B cell (primary cell): ENCODE results near the gene TBC1D10A. TPM values are rescaled to one million over a fixed set of nuclear protein-coding genes. Genes with fewer than 3 reads are reported as not detected.

Source experiments
- ATAC-seq: fragments of 200-7000 bp; cut with Tn5 transposase; one replicate; pipeline ENCODE4 v1.10.0; 2021; ENCODE audit warnings: low read depth, mild to moderate bottlenecking, moderate number of reproducible peaks, moderate library complexity
- CTCF ChIA-PET: fragments of 350-600 bp; sonication (Branson Sonifier 250); formaldehyde crosslinking; loops from one replicate; lab custom pipeline; 2021; ENCODE audit warnings: antibody characterized with exemption, inconsistent platforms; lab: Charles Lee
- POLR2A ChIA-PET: fragments of 350-600 bp; sonication (Branson Sonifier 250); formaldehyde crosslinking; loops from one replicate; lab custom pipeline; 2021; ENCODE audit warnings: antibody characterized with exemption; lab: Charles Lee
- DNase-seq: peaks from one replicate; pipeline ENCODE4 v3.0.0; 2013
- H2AFZ ChIP-seq: 2 replicates; pipeline ENCODE4 v1.6.1; 2012; ENCODE audit warnings: mild to moderate bottlenecking, low read depth, low read length; ENCODE audit not compliant: insufficient read depth, poor library complexity, severe bottlenecking
- H3K27ac ChIP-seq, 2 donors: 1 replicate in 1 of 2; 2 replicates in 1 of 2; pipeline ENCODE4 v1.5.1; 2012 to 2013; ENCODE audit warnings: low read length in 2 of 2, mild to moderate bottlenecking in 2 of 2, moderate library complexity in 1 of 2
- H3K27me3 ChIP-seq, 4 experiments: fragments of 200-600 bp in 1 of 4; sonication (generic) in 1 of 4; replicated peaks in 1 of 4; 1 replicate in 2 of 4; 2 replicates in 2 of 4; pipeline versions ENCODE4 v1.6.1 to v1.7.0; 2013 to 2016; ENCODE audit warnings: low read length in 3 of 4, mild to moderate bottlenecking in 2 of 4, mixed read lengths in 1 of 4, moderate library complexity in 1 of 4; ENCODE audit not compliant: insufficient read depth in 4 of 4, control insufficient read depth in 3 of 4; ENCODE audit errors: control extremely low read depth in 1 of 4
- H3K36me3 ChIP-seq, 2 experiments: replicated peaks in 1 of 2; 1 replicate in 1 of 2; 2 replicates in 1 of 2; pipeline versions ENCODE4 v1.6.1 to v1.7.1; 2013; ENCODE audit warnings: low read length in 1 of 2; ENCODE audit not compliant: insufficient read depth in 2 of 2, control insufficient read depth in 1 of 2; ENCODE audit errors: control extremely low read depth in 1 of 2, extremely low read depth in 1 of 2
- H3K4me1 ChIP-seq, 2 donors: fragments of 200-600 bp in 1 of 2; sonication (generic) in 1 of 2; 1 replicate in 1 of 2; 2 replicates in 1 of 2; pipeline versions ENCODE4 v1.5.1 to v1.6.1; 2013 to 2017; ENCODE audit warnings: low read length in 2 of 2; ENCODE audit not compliant: control insufficient read depth in 2 of 2, insufficient read depth in 2 of 2
- H3K4me2 ChIP-seq: replicated peaks from 2 replicates; pipeline ENCODE3; 2012; ENCODE audit warnings: mild to moderate bottlenecking, low read depth, low read length; ENCODE audit not compliant: poor library complexity, severe bottlenecking
- H3K4me3 ChIP-seq, 5 experiments: fragments of 200-600 bp in 1 of 5; sonication (generic) in 1 of 5; 1 replicate in 3 of 5; 2 replicates in 2 of 5; pipeline versions ENCODE4 v1.5.1 to v1.7.0; 2011 to 2016; ENCODE audit warnings: low read length in 4 of 5, mild to moderate bottlenecking in 4 of 5, low read depth in 2 of 5, control low read depth in 1 of 5, moderate library complexity in 1 of 5; ENCODE audit not compliant: insufficient read depth in 1 of 5; ENCODE audit errors: control extremely low read depth in 1 of 5, extremely low read depth in 1 of 5
- H3K79me2 ChIP-seq: fragments of 200-600 bp; sonication (generic); one replicate; pipeline ENCODE4 v1.6.0; 2016; ENCODE audit warnings: low read length; ENCODE audit not compliant: control insufficient read depth, insufficient read depth
- H3K9ac ChIP-seq: fragments of 200-600 bp; sonication (generic); 2 replicates; pipeline ENCODE4 v1.6.1; 2017; ENCODE audit warnings: mild to moderate bottlenecking, low read length, moderate library complexity
- H3K9me3 ChIP-seq, 3 donors: one replicate each; pipeline versions ENCODE4 v1.6.1 to v1.7.1; 2013; ENCODE audit warnings: low read length in 2 of 3; ENCODE audit not compliant: control insufficient read depth in 2 of 3, insufficient read depth in 1 of 3; ENCODE audit errors: control extremely low read depth in 1 of 3
- H4K20me1 ChIP-seq: 2 replicates; pipeline ENCODE4 v1.6.0; 2012; ENCODE audit warnings: mild to moderate bottlenecking, low read length; ENCODE audit not compliant: insufficient read depth, control insufficient read depth, poor library complexity, severe bottlenecking
- H3K27ac Mint-ChIP-seq: one replicate; pipeline ENCODE4 v1.8.0; 2021; ENCODE audit warnings: mixed read lengths
- H3K27me3 Mint-ChIP-seq: one replicate; pipeline ENCODE4 v1.8.0; 2021; ENCODE audit warnings: mixed read lengths
- H3K4me1 Mint-ChIP-seq: one replicate; pipeline ENCODE4 v1.8.0; 2021; ENCODE audit warnings: mixed read lengths
- H3K4me3 Mint-ChIP-seq: one replicate; pipeline ENCODE4 v1.8.0; 2021; ENCODE audit warnings: mixed read lengths
- H3K9me3 Mint-ChIP-seq: one replicate; pipeline ENCODE4 v1.8.0; 2022; ENCODE audit warnings: mixed read lengths; ENCODE audit not compliant: insufficient read depth
- EZH2 ChIP-seq: IDR thresholded peaks from 2 replicates; pipeline ENCODE4 v1.6.1; 2012; ENCODE audit warnings: borderline replicate concordance, low read depth, mild to moderate bottlenecking, moderate library complexity, low read length; ENCODE audit not compliant: insufficient read depth, poor library complexity, severe bottlenecking
- WGBS: methylation state at CpG from one replicate; pipeline ENCODE4 v1.1.5; 2013; ENCODE audit warnings: missing lambda C conversion rate; ENCODE audit not compliant: insufficient coverage; 5-methylcytosine and 5-hydroxymethylcytosine counted together
- intact Hi-C: fragments of 100-400 bp; cut with micrococcal nuclease; formaldehyde crosslinking; loops from one replicate; pipeline ENCODE4 v1.10.0; 2022
- polyA plus RNA-seq: library from polyadenylated mRNA; depleted of rRNA; stranded (reverse); fragments of >200 nt; gene quantifications from 2 replicates; pipeline ENCODE4 v1.2.3, GENCODE V29; 2012
- total RNA-seq, 2 donors: library from RNA; stranded (reverse); fragments of 120-200 nt in 1 of 2; gene quantifications; 1 replicate in 1 of 2; 2 replicates in 1 of 2; pipeline versions ENCODE4 v1.2.3 to v1.2.4, GENCODE V29; 2013 to 2022
- TF ChIP-seq, protein P1 (sequence below): fragments of 200-600 bp; IDR thresholded peaks from one replicate; pipeline ENCODE4 v1.8.0; 2022; ENCODE audit warnings: antibody characterized with exemption, mild to moderate bottlenecking

TBC1D10A gene
- total and polyA plus RNA-seq, 2 donors (not counting 1 experiment from before 2014, with no cell fraction given): 45.2 to 58.4 TPM

DNA sequence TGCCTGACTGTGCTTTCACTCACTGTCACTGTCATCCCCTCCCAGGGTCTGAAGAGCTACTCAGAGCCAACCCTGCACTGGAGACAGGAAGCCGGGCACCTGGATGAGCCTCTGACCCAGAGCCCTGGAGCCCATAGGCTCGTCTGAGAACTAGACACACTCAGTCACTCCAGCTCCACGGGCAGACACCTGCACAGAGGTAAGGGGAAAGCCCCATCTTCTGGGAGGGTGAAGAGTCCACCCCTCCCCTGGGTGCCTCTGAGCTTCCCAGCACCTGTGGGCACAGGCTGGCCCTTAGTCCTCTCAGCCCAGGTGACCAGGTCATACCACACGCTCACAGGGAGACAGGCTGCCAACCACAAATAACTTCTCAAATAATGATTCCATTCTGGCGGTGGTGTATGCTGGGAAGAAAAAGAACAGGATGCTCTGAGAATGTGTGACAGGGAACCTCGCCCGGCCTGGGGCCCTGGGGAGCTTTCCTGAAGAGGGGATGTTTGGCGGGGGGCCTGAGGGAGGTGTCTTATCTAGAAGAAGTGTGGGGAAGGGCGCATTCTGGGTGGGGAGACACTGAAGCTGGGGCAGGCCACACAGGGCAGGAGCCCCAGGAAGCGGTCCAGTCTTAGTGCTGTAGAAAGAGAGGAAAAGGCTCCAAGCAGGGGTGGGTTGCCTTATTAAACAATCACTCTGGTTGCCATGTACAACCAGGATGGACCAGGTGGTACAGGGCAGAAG, 35.3 kb upstream of the TBC1D10A start:
- H3K4me1 Mint-ChIP-seq: peaks cover 6% of the 10 kb centered on the region
- POLR2A ChIA-PET: no interaction called here
- Histone ChIP-seq H3K79me2 (peaks cover 13% of the 10 kb centered on the region), H3K9me3 (no peaks in the 10 kb centered on the region), H4K20me1 (peaks cover 10% of the 10 kb centered on the region), H3K4me1 (peaks cover 3 to 7% of the 10 kb centered on the region in 2 donors), H3K4me2 (no peak overlapping the region), H3K9ac (no peak overlapping the region), H3K4me3 (no peak overlapping the region), H3K36me3 (no peaks in the 10 kb centered on the region), H2AFZ (no peak overlapping the region), H3K27me3 (no peaks in the 10 kb centered on the region), H3K27ac (no peak overlapping the region)
- CTCF ChIA-PET: interaction anchor here (1.2 kb wide), 2 partner anchors 13 to 74 kb away, joined by 3 read pairs; no protein-coding TSS in a partner anchor
- no peak for TF ChIP-seq EZH2
- TF ChIP-seq, protein P1, sequence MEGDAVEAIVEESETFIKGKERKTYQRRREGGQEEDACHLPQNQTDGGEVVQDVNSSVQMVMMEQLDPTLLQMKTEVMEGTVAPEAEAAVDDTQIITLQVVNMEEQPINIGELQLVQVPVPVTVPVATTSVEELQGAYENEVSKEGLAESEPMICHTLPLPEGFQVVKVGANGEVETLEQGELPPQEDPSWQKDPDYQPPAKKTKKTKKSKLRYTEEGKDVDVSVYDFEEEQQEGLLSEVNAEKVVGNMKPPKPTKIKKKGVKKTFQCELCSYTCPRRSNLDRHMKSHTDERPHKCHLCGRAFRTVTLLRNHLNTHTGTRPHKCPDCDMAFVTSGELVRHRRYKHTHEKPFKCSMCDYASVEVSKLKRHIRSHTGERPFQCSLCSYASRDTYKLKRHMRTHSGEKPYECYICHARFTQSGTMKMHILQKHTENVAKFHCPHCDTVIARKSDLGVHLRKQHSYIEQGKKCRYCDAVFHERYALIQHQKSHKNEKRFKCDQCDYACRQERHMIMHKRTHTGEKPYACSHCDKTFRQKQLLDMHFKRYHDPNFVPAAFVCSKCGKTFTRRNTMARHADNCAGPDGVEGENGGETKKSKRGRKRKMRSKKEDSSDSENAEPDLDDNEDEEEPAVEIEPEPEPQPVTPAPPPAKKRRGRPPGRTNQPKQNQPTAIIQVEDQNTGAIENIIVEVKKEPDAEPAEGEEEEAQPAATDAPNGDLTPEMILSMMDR: no peak
- H3K9me3 Mint-ChIP-seq: no peaks in the 10 kb centered on the region
- ATAC-seq (no peak), DNase-seq (no peak)
- intact Hi-C loops: no loop called here
- no peaks in the 10 kb centered on the region for H3K27me3 Mint-ChIP-seq
- 73% methylated on average over 9 of the region's 10 CpGs for WGBS
- no peak overlapping the region for H3K4me3 Mint-ChIP-seq
- no peak overlapping the region for H3K27ac Mint-ChIP-seq

DNA sequence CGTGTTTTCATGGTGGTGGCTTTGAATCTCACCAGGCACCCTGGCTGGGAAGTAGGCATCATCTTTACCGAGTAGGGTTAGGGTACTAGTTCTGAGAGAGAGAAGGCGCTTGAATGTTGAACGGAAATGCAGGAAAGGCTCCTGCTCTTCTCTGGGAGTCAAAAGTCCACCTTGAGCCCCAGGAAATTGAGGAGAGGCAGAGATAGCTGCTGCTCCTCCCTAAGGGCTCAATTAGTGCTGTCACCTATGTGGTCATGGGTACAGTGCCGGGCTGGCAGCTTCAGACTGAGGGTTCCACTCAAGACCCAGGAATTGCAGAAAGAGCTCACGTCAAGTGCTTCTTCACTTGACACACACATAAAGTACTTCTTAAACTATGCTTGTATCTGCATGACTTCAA, 31.8 kb upstream of the TBC1D10A start:
- H3K27me3 ChIP-seq: no peaks in the 10 kb centered on the region
- peaks cover 35% of the 10 kb centered on the region for H3K4me1 Mint-ChIP-seq
- H3K9me3 Mint-ChIP-seq: no peaks in the 10 kb centered on the region
- H3K4me3 Mint-ChIP-seq: peak overlapping the region; percentile 91
- no peak overlapping the region for H2AFZ ChIP-seq
- H3K79me2 ChIP-seq: peaks cover 47% of the 10 kb centered on the region
- ATAC-seq (no peak), DNase-seq (no peak)
- peaks cover 24 to 35% of the 10 kb centered on the region in 2 donors for H3K4me1 ChIP-seq
- TF ChIP-seq, protein P1: no peak
- no peak for TF ChIP-seq EZH2
- H4K20me1 ChIP-seq: peaks cover 37% of the 10 kb centered on the region
- H3K9me3 ChIP-seq: no peaks in the 10 kb centered on the region
- H3K27me3 Mint-ChIP-seq: no peaks in the 10 kb centered on the region
- POLR2A ChIA-PET: interaction anchor here (3.0 kb wide), 1 partner anchor 70 kb away, joined by 27 read pairs; the partner anchor contains the start of gene CASTOR1
- CTCF ChIA-PET: interaction anchor here (0.6 to 12.3 kb wide), 4 partner anchors 29 to 585 kb away, joined by 3 to 169 read pairs (median 4); partner anchors contain the start of genes CASTOR1, RNF215 and TBC1D10A
- H3K4me3 ChIP-seq: no peak overlapping the region
- intact Hi-C loops: no loop called here
- H3K27ac Mint-ChIP-seq: no peak overlapping the region
- no peak overlapping the region for H3K4me2 ChIP-seq
- no peak overlapping the region for H3K27ac ChIP-seq
- H3K36me3 ChIP-seq: peaks cover 0 to 4% of the 10 kb centered on the region in 2 experiments
- 95% methylated on average over 5 of the region's 6 CpGs for WGBS
- H3K9ac ChIP-seq: no peak overlapping the region
